GM20000 (cell line): ENCODE measurements around the gene SH3PXD2A.

ENCODE experiments used
- DNase-seq: peaks from one replicate; pipeline ENCODE4 v3.0.0; 2012; ENCODE audit warnings: low spot score
- TF ChIP-seq, protein P1 (sequence below): IDR thresholded peaks from 2 replicates; pipeline ENCODE4 v1.5.1; 2012; ENCODE audit warnings: mild to moderate bottlenecking, control low read depth; ENCODE audit errors: extremely low read depth, missing control alignments

SH3PXD2A gene

DNA sequence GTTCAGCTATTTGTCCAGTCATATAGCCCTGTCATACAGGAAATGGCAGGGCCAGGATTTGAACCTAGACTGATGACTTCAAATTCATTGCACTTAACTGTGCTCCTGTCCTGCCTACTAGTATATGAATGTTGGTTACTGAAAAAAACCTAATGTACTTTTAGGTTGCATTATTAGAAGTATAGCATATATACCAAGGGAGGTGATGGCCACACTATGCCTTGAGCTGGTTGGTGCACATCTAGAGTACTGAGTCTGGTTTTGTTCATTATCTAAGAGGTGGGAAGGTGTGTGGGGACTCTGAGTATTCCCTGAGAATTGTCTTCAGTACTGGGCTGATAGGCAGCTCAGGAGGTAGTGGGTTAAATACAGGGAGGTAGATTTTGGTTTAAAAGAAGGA, 273.9 kb downstream of the SH3PXD2A start:
- DNase-seq, result no peak
- TF ChIP-seq, protein P1, sequence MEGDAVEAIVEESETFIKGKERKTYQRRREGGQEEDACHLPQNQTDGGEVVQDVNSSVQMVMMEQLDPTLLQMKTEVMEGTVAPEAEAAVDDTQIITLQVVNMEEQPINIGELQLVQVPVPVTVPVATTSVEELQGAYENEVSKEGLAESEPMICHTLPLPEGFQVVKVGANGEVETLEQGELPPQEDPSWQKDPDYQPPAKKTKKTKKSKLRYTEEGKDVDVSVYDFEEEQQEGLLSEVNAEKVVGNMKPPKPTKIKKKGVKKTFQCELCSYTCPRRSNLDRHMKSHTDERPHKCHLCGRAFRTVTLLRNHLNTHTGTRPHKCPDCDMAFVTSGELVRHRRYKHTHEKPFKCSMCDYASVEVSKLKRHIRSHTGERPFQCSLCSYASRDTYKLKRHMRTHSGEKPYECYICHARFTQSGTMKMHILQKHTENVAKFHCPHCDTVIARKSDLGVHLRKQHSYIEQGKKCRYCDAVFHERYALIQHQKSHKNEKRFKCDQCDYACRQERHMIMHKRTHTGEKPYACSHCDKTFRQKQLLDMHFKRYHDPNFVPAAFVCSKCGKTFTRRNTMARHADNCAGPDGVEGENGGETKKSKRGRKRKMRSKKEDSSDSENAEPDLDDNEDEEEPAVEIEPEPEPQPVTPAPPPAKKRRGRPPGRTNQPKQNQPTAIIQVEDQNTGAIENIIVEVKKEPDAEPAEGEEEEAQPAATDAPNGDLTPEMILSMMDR, result no peak

DNA sequence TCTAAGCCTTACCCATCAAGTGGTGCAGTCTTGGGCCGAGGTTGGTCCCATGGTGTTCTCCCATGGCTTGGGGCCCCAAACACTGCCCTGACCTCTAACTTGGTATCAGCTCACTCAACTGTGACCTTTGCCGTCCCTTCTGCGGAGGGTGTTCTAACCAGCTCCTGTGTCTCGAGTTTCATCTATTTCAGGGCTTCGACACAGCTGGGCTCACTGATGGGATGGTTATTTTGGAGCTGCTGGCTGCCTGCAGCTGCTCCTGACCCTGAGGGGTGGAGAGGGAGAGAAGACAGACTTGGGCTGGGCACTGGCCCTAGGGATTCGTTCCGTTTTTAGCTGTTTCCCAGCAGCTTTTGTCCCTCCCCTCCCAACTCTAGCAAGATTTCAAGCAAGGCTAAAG, 274.9 kb downstream of the SH3PXD2A start:
- TF ChIP-seq, protein P1, result no peak

DNA sequence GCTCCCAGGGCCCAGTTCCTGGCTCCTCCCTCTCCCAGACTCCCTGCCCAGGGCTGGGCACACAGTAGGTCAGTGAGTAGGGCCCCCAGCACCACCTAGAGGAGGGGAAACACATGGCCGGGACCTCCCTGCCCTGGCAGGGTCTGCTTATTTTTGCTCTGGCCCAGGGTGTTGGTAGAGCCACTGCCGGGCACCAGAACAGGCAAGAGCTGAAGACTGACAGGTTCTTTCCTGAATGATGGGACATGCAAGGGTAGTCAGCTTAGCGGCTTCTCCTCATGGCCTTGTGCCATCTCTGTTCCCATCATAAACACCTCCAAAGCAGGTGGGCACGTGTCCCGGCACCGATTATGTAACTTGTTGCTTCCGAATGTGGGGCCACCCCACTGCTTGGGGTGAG, 275.4 kb downstream of the SH3PXD2A start:
- TF ChIP-seq, protein P1, result no peak
- no peak for DNase-seq

More for the DNA sequence above, 274.9 kb downstream of the SH3PXD2A start:
- no peak for DNase-seq

DNA sequence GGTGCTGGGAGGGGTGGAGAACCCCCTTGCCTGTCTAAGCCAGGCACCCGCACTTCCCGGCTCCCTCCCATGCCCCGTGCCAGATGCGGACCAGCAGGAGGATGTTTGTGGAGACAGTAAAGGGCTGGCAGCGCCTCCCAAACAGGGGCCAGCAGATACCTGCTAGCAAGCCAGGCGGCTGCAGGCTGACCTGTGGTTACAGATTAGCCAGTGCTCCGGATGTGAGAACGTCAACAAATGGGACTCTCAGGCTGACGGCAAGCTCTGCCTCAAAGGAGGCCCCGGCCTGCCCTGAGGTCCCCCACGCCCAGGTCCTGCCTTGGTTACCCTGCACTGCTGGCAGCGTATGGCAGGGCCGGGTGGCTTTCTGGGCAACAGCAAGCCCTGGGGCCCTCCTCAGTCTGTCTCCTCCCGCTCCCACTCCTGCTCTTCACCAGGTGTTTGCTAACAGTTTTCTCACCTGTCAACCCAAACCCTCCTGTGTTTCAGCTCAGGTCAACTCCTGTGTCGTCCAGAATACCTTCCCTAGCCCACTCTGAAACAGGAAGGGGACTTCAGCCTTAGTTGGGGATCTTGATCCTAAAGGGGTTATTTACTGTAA, 276.5 kb downstream of the SH3PXD2A start:
- DNase-seq, result peak; percentile 83
- TF ChIP-seq, protein P1, result no peak

DNA sequence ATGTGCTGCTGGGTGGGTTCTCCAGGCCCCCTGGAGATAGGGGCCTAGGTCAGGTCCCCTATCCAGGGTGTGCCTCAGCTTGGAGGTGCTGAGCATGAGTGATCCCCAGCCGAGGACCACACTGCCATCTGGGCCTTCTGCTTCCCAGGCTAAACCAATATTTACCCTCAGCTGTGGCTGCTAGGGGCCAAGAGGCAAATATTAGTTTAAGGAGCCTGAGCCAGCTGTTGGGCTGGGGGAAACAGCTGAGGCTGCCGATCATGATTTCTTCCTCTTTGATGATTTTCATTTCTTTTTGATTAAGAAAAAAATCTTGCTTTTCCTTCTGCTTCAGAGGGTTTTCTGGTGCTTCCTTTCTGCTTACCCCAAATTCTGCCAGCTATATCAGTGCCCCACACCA, 278.5 kb downstream of the SH3PXD2A start:
- TF ChIP-seq, protein P1, result no peak
- DNase-seq, result no peak

DNA sequence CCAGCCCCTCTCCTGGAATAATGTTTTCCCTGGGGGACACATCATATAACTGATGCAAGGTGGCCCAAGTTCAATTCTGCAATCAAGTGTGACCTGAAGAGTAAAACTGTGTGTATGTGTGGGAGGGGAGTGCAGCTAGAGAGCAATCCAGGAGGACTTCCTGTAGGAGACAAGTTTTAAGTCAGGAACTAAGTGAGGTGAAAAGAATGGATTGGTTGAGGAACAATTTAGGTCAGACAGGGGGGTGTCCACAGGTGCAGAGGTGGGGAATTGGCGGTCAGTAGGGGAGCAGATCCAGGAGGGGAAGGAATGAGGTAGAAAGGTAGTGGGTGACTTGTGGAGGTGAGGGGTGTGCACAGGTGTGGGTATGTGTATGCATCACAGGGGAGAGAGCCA, 279.3 kb downstream of the SH3PXD2A start:
- DNase-seq, result no peak
- TF ChIP-seq, protein P1, result no peak

DNA sequence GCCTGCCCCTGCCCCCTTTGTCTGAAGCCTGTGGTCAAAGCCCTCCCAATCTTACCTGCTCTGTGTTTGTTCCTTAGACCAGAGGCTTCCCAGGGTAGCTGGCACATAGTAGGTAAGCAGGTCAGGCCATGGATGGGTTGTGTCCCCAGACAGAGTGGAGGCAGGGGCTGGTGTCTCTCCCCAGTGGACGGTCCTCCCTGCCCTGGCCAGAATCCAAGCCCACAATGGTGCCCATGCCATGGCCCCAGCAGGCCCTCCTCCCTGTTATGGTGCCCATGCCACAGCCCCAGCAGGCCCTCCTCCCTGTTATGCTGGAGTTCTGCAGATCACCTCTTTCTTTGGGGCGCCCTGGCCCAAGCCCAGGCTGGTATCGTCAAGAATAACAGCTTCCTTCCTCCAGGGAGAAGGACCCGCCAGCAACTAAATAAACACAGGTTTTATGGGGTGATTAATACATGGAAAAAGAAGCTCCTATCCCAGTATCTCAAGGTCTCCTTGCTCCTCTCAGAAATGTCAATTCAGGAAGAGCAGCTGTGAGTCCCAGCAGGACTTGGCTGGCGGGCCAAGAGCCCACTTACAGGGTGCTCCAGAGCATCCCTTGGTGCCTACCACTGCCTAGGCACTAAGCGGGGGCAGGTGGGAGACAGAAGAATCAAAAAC, 279.8 kb downstream of the SH3PXD2A start:
- TF ChIP-seq, protein P1, result no peak

More for the DNA sequence above, 279.8 kb downstream of the SH3PXD2A start:
- DNase-seq, result no peak
